PFSK-1 (cell line): ENCODE measurements around the gene NCR2.

Experiments used
- FOXP2 ChIP-seq: optimal IDR thresholded peaks from 2 replicates; pipeline ENCODE3; 2011; ENCODE audit warnings: borderline replicate concordance, control low read depth, inconsistent platforms; ENCODE audit not compliant: insufficient read depth; ENCODE audit errors: extremely low read length, extremely low read depth
- POLR2AphosphoS5 ChIP-seq: IDR thresholded peaks from 2 replicates; pipeline ENCODE4 v1.6.1; 2012; ENCODE audit warnings: low read depth, mild to moderate bottlenecking, control low read depth, low read length, moderate library complexity
- SIN3A ChIP-seq: IDR thresholded peaks from 2 replicates; pipeline ENCODE4 v1.6.1; 2012; ENCODE audit warnings: mild to moderate bottlenecking, low read length, moderate library complexity, borderline replicate concordance; ENCODE audit not compliant: insufficient read depth
- TAF1 ChIP-seq: IDR thresholded peaks from 2 replicates; pipeline ENCODE4 v1.6.1; 2012; ENCODE audit warnings: low read length, control low read depth, borderline replicate concordance; ENCODE audit not compliant: insufficient read depth
- TF ChIP-seq, protein P1 (sequence below), 2 experiments: IDR thresholded peaks; 2 replicates each; pipeline versions ENCODE4 v1.6.1 to v1.8.0; 2011 to 2012; ENCODE audit warnings: low read depth in 2 of 2, low read length in 2 of 2, control low read depth in 1 of 2, inconsistent platforms in 1 of 2, mild to moderate bottlenecking in 1 of 2, moderate library complexity in 1 of 2; ENCODE audit not compliant: insufficient read depth in 1 of 2

The NCR2 gene

DNA sequence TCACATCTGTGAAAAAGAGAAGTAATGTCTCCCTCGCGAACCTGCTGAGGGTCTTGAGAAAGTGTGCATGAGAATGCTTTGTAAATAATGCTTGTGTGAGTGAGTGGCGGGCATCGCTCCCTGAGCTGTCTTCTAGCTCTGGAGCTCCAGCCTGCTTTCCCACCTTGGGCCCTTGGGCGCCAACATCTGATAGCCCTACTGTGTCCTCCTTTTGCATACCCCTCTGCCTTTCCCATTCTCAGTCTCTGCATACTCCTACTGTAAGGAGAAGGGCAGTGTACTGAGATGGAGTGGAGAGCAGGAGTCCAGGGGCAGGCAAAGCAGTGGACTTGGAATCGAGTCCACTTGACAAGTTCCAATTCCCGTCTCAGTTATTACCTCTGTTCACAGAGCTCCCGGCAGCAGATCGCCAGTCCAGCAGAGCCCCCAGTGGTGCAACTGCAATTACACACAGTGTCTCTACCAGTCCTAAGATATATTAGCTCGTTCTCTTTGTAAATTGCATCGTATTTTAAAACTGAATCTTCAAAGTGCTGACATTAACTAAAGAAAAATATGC lies 847 bp upstream of the NCR2 start:
- no peak for TF ChIP-seq FOXP2
- TF ChIP-seq TAF1, result no peak
- TF ChIP-seq, protein P1, sequence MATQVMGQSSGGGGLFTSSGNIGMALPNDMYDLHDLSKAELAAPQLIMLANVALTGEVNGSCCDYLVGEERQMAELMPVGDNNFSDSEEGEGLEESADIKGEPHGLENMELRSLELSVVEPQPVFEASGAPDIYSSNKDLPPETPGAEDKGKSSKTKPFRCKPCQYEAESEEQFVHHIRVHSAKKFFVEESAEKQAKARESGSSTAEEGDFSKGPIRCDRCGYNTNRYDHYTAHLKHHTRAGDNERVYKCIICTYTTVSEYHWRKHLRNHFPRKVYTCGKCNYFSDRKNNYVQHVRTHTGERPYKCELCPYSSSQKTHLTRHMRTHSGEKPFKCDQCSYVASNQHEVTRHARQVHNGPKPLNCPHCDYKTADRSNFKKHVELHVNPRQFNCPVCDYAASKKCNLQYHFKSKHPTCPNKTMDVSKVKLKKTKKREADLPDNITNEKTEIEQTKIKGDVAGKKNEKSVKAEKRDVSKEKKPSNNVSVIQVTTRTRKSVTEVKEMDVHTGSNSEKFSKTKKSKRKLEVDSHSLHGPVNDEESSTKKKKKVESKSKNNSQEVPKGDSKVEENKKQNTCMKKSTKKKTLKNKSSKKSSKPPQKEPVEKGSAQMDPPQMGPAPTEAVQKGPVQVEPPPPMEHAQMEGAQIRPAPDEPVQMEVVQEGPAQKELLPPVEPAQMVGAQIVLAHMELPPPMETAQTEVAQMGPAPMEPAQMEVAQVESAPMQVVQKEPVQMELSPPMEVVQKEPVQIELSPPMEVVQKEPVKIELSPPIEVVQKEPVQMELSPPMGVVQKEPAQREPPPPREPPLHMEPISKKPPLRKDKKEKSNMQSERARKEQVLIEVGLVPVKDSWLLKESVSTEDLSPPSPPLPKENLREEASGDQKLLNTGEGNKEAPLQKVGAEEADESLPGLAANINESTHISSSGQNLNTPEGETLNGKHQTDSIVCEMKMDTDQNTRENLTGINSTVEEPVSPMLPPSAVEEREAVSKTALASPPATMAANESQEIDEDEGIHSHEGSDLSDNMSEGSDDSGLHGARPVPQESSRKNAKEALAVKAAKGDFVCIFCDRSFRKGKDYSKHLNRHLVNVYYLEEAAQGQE (IDR thresholded peaks at IDR 0.05; ENCODE audit: insufficient read depth in 1 of 2, low read depth in 2 of 2, low read length in 2 of 2), result no peak
- TF ChIP-seq POLR2AphosphoS5, result no peak
- TF ChIP-seq SIN3A, result no peak

DNA sequence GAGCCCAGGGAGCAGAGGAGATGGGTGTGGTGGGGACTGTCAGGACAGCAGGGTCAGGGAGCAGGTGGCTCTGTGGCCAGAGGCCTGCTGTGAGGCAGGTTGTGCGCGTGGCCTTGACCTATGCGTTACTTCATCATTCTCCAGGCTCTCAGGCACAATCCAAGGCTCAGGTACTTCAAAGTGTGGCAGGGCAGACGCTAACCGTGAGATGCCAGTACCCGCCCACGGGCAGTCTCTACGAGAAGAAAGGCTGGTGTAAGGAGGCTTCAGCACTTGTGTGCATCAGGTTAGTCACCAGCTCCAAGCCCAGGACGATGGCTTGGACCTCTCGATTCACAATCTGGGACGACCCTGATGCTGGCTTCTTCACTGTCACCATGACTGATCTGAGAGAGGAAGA lies 535 bp downstream of the NCR2 start:
- TF ChIP-seq, protein P1 (IDR thresholded peaks at IDR 0.05; ENCODE audit: insufficient read depth in 1 of 2, low read depth in 2 of 2, low read length in 2 of 2), result no peak
- TF ChIP-seq TAF1, result no peak
- TF ChIP-seq FOXP2, result no peak
- no peak for TF ChIP-seq POLR2AphosphoS5
- no peak for TF ChIP-seq SIN3A

DNA sequence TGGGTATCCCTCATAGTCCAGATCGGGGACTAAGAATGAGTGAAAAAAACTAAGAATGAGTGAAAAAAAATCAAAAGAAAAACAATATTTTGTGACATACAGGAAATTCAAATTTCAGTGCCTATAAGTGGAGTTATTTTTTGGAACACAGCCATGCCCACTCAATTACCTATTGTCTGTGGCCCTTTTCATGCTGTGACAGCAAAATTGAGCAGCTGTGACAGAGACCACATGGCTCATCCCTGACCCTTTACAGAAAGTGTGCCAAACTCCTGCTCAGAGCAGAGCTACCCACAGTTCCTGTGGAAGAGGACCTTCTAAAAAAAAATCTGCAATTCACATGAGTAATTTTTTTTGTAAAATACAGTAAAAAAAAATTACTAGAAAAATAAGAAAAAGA lies 1.4 kb downstream of the NCR2 start:
- TF ChIP-seq FOXP2 (no peak), POLR2AphosphoS5 (no peak), TAF1 (no peak), SIN3A (no peak)
- TF ChIP-seq, protein P1 (IDR thresholded peaks at IDR 0.05; ENCODE audit: insufficient read depth in 1 of 2, low read depth in 2 of 2, low read length in 2 of 2), result no peak

DNA sequence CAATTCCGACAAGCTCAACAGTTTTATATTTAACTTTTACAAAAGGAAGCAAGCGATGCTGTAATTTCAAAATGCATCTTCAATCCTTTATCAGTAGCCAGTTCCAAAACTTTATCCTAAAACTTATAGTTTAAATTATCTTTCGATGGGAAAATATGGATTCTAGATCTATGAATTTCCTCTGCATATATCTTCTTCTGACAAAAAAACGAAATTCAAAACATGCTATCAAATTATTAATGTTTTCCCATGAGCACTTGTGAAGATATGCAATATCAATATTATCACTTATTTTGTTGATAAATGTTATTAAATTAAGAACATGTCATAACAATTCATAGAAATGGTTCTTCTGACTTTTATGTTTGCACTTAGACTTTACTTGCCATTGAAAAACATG lies 2.3 kb downstream of the NCR2 start:
- TF ChIP-seq TAF1, result no peak
- TF ChIP-seq SIN3A, result no peak

DNA sequence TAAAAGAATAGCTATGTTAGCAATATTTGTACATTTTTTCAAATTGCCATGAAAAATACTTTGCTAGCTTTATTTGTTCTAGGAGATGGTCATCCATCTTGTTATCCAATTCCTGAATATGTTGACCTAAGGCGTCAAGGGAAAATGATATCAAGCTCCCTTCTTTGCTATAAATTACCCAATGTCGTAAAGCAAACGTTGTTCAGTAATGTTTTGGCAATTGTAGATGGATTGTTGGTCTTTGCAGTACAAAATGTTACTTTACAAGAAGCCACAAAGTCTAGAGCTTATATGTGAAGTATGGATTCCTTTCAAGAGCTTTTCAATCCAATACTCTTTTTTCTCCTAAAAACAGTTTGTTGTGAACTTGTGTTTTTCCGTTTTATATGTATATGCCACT lies 3.3 kb downstream of the NCR2 start:
- TF ChIP-seq, protein P1 (IDR thresholded peaks at IDR 0.05; ENCODE audit: insufficient read depth in 1 of 2, low read depth in 2 of 2, low read length in 2 of 2), result no peak
- no peak for TF ChIP-seq SIN3A
